HCT116 (cell line): ENCODE data around the gene LTB4R2.

Source experiments
- CTCF ChIP-seq, 3 experiments: fragments of 200-600 bp in 1 of 3; sonication (generic) in 1 of 3; IDR thresholded peaks in 2 of 3; conservative IDR thresholded peaks in 1 of 3; 2 replicates each; pipeline ENCODE4 v1.5.1; 2012 to 2017; ENCODE audit warnings: low read depth in 2 of 3, low read length in 2 of 3, antibody characterized with exemption in 1 of 3, borderline replicate concordance in 1 of 3, control low read depth in 1 of 3, mild to moderate bottlenecking in 1 of 3, mixed read lengths in 1 of 3, mixed run types in 1 of 3, moderate library complexity in 1 of 3; ENCODE audit not compliant: insufficient read depth in 1 of 3
- EZH2 ChIP-seq: fragments of 200-600 bp; sonication (generic); IDR thresholded peaks from 2 replicates; pipeline ENCODE4 v1.6.1; 2017; ENCODE audit warnings: antibody characterized with exemption, mixed run types
- EZH2phosphoT487 ChIP-seq: fragments of 200-600 bp; IDR thresholded peaks from 2 replicates; pipeline ENCODE4 v1.6.1; 2018; ENCODE audit warnings: antibody characterized with exemption, borderline replicate concordance
- MAX ChIP-seq: IDR thresholded peaks from 2 replicates; pipeline ENCODE4 v1.6.1; 2012
- POLR2A ChIP-seq: IDR thresholded peaks from 2 replicates; pipeline ENCODE4 v1.7.0; 2011; ENCODE audit warnings: borderline replicate concordance; ENCODE audit not compliant: insufficient read depth, insufficient read length; ENCODE audit errors: extremely low read depth
- POLR2AphosphoS5 ChIP-seq: IDR thresholded peaks from 2 replicates; pipeline ENCODE4 v1.6.1; 2011; ENCODE audit warnings: mild to moderate bottlenecking, low read depth, low read length, moderate library complexity
- REST ChIP-seq: IDR thresholded peaks from 2 replicates; pipeline ENCODE4 v1.6.1; 2012; ENCODE audit warnings: low read depth
- YY1 ChIP-seq: IDR thresholded peaks from 2 replicates; pipeline ENCODE4 v1.6.1; 2011; ENCODE audit warnings: low read length, low read depth, moderate library complexity, mild to moderate bottlenecking; ENCODE audit not compliant: insufficient replicate concordance; ENCODE audit errors: extremely low read depth
- ZBTB33 ChIP-seq: IDR thresholded peaks from 2 replicates; pipeline ENCODE4 v1.6.1; 2011; ENCODE audit warnings: mild to moderate bottlenecking, low read length, moderate library complexity; ENCODE audit not compliant: insufficient replicate concordance; ENCODE audit errors: extremely low read depth
- ZFX ChIP-seq: fragments of 450-650 bp; IDR thresholded peaks from 2 replicates; pipeline ENCODE4 v1.6.1; 2017

GRCh38 chr14:24330973-24331674, 21.2 kb downstream of the LTB4R2 start:
- TF ChIP-seq CTCF (IDR thresholded peaks at IDR 0.05 in 2 of 3, conservative IDR thresholded peaks at IDR 0.05 in 1 of 3; ENCODE audit: borderline replicate concordance in 1 of 3, insufficient read depth in 1 of 3, low read depth in 2 of 3, low read length in 2 of 3): no peak
- TF ChIP-seq EZH2: no peak
- TF ChIP-seq ZBTB33: no peak
- TF ChIP-seq YY1: no peak
- TF ChIP-seq POLR2AphosphoS5: no peak
- no peak for TF ChIP-seq MAX
- TF ChIP-seq REST: no peak
- no peak for TF ChIP-seq POLR2A
- no peak for TF ChIP-seq EZH2phosphoT487
- TF ChIP-seq ZFX: no peak
